ENCODE results near the gene PPP2R5C.

- TF ChIP-seq CTCF (IDR thresholded peaks at IDR 0.05) = no peak
- no peak for TF ChIP-seq POLR2A (IDR thresholded peaks at IDR 0.05)
Measured at GRCh38 chr14:101830271-101830670, 68.8 kb downstream of the PPP2R5C start.

Data from testis (tissue), 2 donors.